Neural crest cell (in vitro differentiated cells): Measurements from ENCODE around the gene SNPH. TPM values are rescaled to one million over a fixed set of nuclear protein-coding genes. Genes with fewer than 3 reads are reported as not detected.

Experiments
- DNase-seq: peaks from one replicate; pipeline ENCODE4 v3.0.0; 2021; ENCODE audit warnings: low read depth, mixed read lengths, low spot score
- H3K27ac Mint-ChIP-seq: one replicate; pipeline ENCODE4 v1.8.0; 2021; ENCODE audit warnings: mild to moderate bottlenecking, mixed read lengths; ENCODE audit not compliant: unreplicated experiment
- H3K27me3 Mint-ChIP-seq: 2 replicates; pipeline ENCODE4 v1.8.0; 2021; ENCODE audit warnings: low read depth, mild to moderate bottlenecking, mixed read lengths
- H3K36me3 Mint-ChIP-seq: 2 replicates; pipeline ENCODE4 v1.8.0; 2021; ENCODE audit warnings: low read depth, mild to moderate bottlenecking, mixed read lengths
- H3K4me1 Mint-ChIP-seq: 2 replicates; pipeline ENCODE4 v1.8.0; 2021; ENCODE audit warnings: mixed read lengths
- H3K4me3 Mint-ChIP-seq: one replicate; pipeline ENCODE4 v1.8.0; 2021; ENCODE audit warnings: mild to moderate bottlenecking, mixed read lengths
- H3K9me3 Mint-ChIP-seq: 2 replicates; pipeline ENCODE4 v1.8.0; 2021; ENCODE audit warnings: mixed read lengths
- total RNA-seq: library from RNA; stranded (reverse); gene quantifications from 2 replicates; pipeline ENCODE4 v1.2.1, GENCODE V29; 2021
- TF ChIP-seq, protein P1 (sequence below): fragments of 200-600 bp; sonication (generic); conservative IDR thresholded peaks from 2 replicates; pipeline ENCODE4 v1.5.0; 2021; ENCODE audit warnings: antibody characterized with exemption, mild to moderate bottlenecking

The SNPH gene
- total RNA-seq, 1 donor from 2014 or later, result 3.3 TPM

DNA sequence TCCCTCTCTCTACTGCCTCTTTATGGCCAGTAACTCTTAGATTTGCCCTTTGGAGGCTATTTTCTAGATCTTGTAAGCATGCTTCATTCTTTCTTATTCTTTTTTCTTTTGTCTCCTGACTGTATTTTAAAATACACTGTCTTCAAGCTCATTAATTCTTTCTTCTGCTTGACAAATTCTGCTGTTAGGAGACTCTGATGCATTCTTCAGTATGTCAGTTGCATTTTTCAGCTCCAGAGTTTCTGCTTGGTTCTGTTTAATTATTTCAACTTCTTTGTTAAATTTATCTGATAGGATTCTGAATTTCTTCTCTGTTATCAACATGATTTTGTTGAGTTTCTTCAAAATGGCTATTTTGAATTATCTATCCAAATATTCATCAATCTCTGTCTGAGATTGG is 87.9 kb downstream of the SNPH start:
- DNase-seq, result no peak
- H3K4me3 Mint-ChIP-seq, result no peak overlapping the region
- peaks cover 62% of the 10 kb centered on the region for H3K36me3 Mint-ChIP-seq
- H3K27ac Mint-ChIP-seq, result no peak overlapping the region
- TF ChIP-seq, protein P1, sequence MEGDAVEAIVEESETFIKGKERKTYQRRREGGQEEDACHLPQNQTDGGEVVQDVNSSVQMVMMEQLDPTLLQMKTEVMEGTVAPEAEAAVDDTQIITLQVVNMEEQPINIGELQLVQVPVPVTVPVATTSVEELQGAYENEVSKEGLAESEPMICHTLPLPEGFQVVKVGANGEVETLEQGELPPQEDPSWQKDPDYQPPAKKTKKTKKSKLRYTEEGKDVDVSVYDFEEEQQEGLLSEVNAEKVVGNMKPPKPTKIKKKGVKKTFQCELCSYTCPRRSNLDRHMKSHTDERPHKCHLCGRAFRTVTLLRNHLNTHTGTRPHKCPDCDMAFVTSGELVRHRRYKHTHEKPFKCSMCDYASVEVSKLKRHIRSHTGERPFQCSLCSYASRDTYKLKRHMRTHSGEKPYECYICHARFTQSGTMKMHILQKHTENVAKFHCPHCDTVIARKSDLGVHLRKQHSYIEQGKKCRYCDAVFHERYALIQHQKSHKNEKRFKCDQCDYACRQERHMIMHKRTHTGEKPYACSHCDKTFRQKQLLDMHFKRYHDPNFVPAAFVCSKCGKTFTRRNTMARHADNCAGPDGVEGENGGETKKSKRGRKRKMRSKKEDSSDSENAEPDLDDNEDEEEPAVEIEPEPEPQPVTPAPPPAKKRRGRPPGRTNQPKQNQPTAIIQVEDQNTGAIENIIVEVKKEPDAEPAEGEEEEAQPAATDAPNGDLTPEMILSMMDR, result no peak
- H3K4me1 Mint-ChIP-seq, result no peaks in the 10 kb centered on the region
- H3K9me3 Mint-ChIP-seq, result peaks cover 24% of the 10 kb centered on the region
- H3K27me3 Mint-ChIP-seq, result no peaks in the 10 kb centered on the region

- TF ChIP-seq, protein P1, result no peak
- Mint-ChIP-seq H3K36me3 (peaks cover 60% of the 10 kb centered on the region), H3K4me3 (no peak overlapping the region), H3K9me3 (peaks cover 10% of the 10 kb centered on the region), H3K27me3 (no peaks in the 10 kb centered on the region), H3K4me1 (no peaks in the 10 kb centered on the region), H3K27ac (no peak overlapping the region)
- DNase-seq, result no peak
Observed at GRCh38 chr20:1357921-1358671, 92.0 kb downstream of the SNPH start.

Other genes with a start within 250 kb of the SNPH start
- 107 and 114 TPM in 2 replicates for gene PSMF1, start 147.7 kb upstream of the SNPH start, total RNA-seq
- gene TMEM74B, start 81.3 kb upstream of the SNPH start, total RNA-seq, result 2.7 and 3.3 TPM in 2 replicates
- gene C20orf202, start 62.8 kb upstream of the SNPH start, total RNA-seq, result 0.18 and 0.23 TPM in 2 replicates
- gene RAD21L1, start 40.2 kb upstream of the SNPH start, total RNA-seq, result not detected in 2 replicates
- gene SDCBP2, start 62.8 kb downstream of the SNPH start, total RNA-seq, result 1.6 and 2.4 TPM in 2 replicates
- 176 and 185 TPM in 2 replicates for gene FKBP1A, start 126.8 kb downstream of the SNPH start, total RNA-seq
- gene NSFL1C, start 200.6 kb downstream of the SNPH start, total RNA-seq, result 93.9 and 97.7 TPM in 2 replicates
- gene SIRPB2, start 225.1 kb downstream of the SNPH start, total RNA-seq, result not detected in 2 replicates